ENCODE measurements around the gene UMPS. TPM values are rescaled to one million over a fixed set of nuclear protein-coding genes. Genes with fewer than 3 reads are reported as not detected.

UMPS gene
- total RNA-seq, 4 donors from 2014 or later: 11.6 to 33.5 (median 29.2) TPM

- no peak overlapping the region for H3K4me3 ChIP-seq
- no peak overlapping the region for H3K27ac ChIP-seq
- H3K4me1 ChIP-seq: peaks cover 4 to 19% (median 5%) of the 10 kb centered on the region in 3 donors
- peaks cover 5 to 67% (median 28%) of the 10 kb centered on the region in 3 donors for H3K36me3 ChIP-seq
- TF ChIP-seq CTCF (IDR thresholded peaks at IDR 0.05) (no peak), POLR2A (IDR thresholded peaks at IDR 0.05) (no peak)
- 89 to 93% methylated on average over 8 to 12 of the region's 15 CpGs for WGBS, 2 donors
- intact Hi-C loops (cut with DNase I): loop anchor here (5.0 kb wide), 1 partner anchor 138 kb away; no protein-coding TSS in a partner anchor
- H3K9me3 ChIP-seq: no peaks in the 10 kb centered on the region
- DNase-seq: no peak
- H3K27me3 ChIP-seq: no peaks in the 10 kb centered on the region
These were observed 33.5 kb downstream of the UMPS start for GRCh38 chr3:124763644-124764358.

- Histone ChIP-seq H3K4me1 (peaks cover 4 to 19% (median 5%) of the 10 kb centered on the region in 3 donors), H3K4me3 (no peak overlapping the region), H3K9me3 (no peaks in the 10 kb centered on the region), H3K27ac (no peak overlapping the region), H3K36me3 (peaks cover 5 to 77% (median 28%) of the 10 kb centered on the region in 3 donors), H3K27me3 (no peaks in the 10 kb centered on the region)
- 71 to 100% methylated on average over 1 to 4 of the region's 5 CpGs for WGBS, 2 donors
- TF ChIP-seq CTCF (IDR thresholded peaks at IDR 0.05): no peak
- TF ChIP-seq POLR2A (IDR thresholded peaks at IDR 0.05): no peak
- intact Hi-C loops (cut with DNase I): loop anchor here (5.0 kb wide), 1 partner anchor 138 kb away; no protein-coding TSS in a partner anchor
- DNase-seq: no peak
These were observed 34.5 kb downstream of the UMPS start for GRCh38 chr3:124764746-124765145.

GRCh38 chr3:124765197-124765840 lies 35.1 kb downstream of the UMPS start:
- WGBS, 2 donors: 94 to 100% methylated on average over 1 to 3 of the region's 5 CpGs
- no peak overlapping the region for H3K4me3 ChIP-seq
- TF ChIP-seq CTCF (IDR thresholded peaks at IDR 0.05) (no peak), POLR2A (IDR thresholded peaks at IDR 0.05) (no peak)
- H3K36me3 ChIP-seq: peaks cover 5 to 82% (median 28%) of the 10 kb centered on the region in 3 donors
- H3K9me3 ChIP-seq: no peaks in the 10 kb centered on the region
- intact Hi-C loops (cut with DNase I): no loop called here
- H3K4me1 ChIP-seq: peaks cover 4 to 25% (median 5%) of the 10 kb centered on the region in 3 donors
- DNase-seq: no peak
- H3K27me3 ChIP-seq: no peaks in the 10 kb centered on the region
- no peak overlapping the region for H3K27ac ChIP-seq

- no peak for DNase-seq
- H3K36me3 ChIP-seq: peaks cover 5 to 87% (median 28%) of the 10 kb centered on the region in 3 donors
- no peaks in the 10 kb centered on the region for H3K27me3 ChIP-seq
- no peaks in the 10 kb centered on the region for H3K9me3 ChIP-seq
- H3K27ac ChIP-seq: no peak overlapping the region
- intact Hi-C loops (cut with DNase I): no loop called here
- peaks cover 0 to 25% (median 4%) of the 10 kb centered on the region in 3 donors for H3K4me1 ChIP-seq
- WGBS, 2 donors: 83 to 88% methylated on average over 12 to 15 of the region's 16 CpGs
- no peak for TF ChIP-seq POLR2A (IDR thresholded peaks at IDR 0.05)
- TF ChIP-seq CTCF (IDR thresholded peaks at IDR 0.05): no peak
- no peak overlapping the region for H3K4me3 ChIP-seq
These were observed 36.2 kb downstream of the UMPS start for GRCh38 chr3:124766113-124767095.

Data from esophagus squamous epithelium (tissue), 5 donors.